ENCODE data around the gene RASSF5.

RASSF5 gene

DNA sequence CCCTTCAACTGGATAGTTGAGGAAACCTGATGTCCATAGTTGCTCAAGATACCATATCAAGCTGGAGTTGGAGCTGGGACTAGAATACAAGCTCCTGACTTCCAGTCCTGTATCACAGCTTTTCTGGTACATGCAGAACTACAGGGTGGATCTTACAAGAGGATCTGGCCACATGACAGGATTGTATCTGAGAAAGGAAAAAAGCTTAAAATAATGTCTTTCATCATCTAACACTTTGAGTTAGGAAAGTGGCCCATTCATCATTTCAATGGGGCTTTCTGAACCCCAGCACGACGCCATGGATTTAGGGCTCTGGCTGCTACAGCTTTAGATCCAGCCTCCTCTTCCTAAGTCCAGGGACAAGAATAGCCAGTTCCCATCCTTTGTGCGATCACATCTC lies 46.9 kb downstream of the RASSF5 start:
- no peak for DNase-seq

DNA sequence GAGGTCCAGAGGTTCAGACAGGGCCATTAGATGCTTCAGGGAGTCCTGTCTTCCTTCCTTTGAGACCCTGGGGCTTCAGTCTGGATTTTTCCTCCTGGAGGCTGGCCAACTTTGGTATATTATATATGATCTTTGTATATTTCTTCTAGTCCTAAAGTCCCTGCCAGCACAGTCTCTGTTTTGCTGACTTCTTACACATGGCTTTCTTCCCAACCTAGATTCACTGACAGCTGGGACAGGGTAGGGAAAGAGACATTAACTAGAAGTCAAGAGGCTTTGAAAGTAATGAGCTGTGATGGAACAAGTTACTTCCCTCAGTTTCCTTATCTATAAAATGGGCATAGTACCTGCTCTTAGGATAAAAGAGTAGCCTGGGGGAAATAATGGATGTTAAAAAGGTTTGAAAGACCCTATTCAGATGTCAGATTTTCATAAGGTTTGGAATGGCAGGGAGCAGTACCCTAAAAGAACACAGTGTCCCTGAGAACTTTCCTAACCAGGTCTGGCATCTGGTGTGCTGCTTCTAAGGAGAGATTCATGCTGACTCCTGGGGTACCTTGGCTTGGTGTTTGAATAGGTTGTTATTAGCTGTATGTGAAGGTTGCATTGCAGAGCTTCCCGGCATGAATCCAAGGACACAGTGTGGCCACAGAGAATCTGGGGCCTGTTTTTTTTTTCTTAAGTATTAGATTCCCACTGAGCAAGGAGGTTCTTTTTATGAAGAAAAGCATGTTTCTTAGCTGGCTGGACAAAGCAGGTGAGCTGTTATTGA lies 47.6 kb downstream of the RASSF5 start:
- DNase-seq, result no peak

DNA sequence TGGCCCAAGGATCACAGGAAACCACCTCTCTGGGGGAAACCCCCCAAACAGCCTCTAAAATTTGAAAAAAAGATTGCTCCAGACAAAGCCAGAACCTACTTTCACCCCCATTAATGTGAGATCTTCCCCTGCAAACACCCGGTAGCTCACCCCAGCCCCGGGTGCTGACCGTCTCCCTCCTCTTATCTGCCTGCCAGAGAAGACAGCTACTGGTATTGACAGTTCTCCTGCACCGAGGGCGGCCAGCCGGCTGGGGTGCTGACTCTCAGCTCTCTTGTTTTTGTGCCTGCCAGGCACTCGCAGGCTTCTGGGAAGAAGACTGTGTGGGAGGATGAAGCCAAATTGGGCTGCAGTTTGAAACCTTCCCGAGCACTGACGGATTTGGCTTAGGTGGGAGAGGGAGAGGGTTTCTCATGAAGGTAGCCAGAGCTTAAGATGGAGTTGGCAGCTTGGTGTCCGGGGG lies 48.2 kb downstream of the RASSF5 start:
- peak; percentile 11 for DNase-seq

DNA sequence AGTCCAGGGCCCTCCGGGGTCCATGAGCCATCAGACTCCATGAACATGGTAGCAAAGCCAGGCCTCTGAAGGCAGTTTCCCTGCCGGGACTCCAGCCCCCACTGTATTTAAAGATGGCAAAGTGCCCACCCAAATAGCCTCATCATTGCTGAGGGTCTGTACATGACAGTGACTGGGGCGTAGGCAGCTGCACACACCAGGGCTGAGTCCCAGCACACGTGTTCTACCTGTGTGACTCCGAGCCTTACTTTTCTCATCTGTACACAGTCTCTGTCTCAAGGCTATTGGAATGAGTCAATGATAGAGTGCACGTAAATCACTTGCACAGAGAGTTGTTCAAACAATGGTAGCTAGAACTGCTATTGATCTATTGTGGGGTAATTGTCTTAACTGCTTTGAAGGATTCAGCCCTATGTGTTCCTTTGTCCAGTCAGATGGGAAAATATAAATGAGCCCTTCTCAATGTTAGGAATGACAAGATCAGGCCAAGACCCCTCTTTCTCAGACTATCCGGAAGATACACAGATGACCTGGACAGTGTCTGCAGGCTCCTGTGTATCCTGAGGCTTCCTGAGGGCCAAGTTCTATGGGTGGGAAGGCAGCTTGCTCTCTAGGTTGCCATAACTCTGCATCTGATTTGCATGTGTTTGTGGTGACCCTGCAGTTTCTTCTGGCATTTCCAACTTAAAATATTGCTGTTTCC lies 48.9 kb downstream of the RASSF5 start:
- DNase-seq, result no peak

DNA sequence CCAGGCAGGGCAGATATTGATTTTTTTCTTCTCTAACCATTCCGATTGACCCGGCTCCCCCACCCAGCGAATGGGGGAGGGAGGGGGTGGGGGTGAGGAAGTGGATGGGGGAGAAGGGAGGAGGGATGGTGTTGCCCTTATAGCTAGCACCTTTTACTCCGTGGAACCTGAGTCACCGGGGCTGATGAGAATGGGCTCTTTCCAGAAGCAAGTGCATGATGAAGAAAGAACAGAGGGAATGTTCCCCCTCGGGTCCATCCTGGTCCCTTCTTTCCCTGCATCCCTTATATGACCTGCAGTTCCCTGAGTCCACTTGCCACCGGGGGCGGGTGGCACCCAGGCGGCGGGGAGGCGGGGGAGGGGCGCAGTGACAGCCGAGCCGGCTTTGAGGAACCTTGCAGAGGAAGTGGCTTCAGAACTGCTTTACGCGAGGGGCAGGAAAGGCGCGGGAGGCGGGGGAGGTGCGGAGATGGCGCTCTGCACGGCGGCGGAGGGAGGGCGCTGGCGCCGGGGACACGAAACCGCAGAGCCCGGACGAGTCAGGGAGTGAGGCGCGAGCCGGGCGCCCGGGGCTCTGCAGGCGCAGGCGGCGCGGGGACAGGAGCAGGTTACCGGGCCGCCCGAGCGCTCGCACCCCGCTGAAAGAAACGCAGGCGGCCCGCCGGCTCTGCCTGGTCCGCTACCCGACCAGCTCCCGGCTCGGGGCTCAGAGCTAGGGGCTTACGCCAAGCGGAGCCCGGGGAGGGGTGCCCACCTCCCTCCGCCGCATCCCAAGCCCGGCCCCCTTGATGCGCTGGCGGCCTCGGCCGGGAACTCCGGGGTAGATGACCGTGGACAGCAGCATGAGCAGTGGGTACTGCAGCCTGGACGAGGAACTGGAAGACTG lies 49.7 kb downstream of the RASSF5 start:
- DNase-seq, result peak; percentile 15

DNA sequence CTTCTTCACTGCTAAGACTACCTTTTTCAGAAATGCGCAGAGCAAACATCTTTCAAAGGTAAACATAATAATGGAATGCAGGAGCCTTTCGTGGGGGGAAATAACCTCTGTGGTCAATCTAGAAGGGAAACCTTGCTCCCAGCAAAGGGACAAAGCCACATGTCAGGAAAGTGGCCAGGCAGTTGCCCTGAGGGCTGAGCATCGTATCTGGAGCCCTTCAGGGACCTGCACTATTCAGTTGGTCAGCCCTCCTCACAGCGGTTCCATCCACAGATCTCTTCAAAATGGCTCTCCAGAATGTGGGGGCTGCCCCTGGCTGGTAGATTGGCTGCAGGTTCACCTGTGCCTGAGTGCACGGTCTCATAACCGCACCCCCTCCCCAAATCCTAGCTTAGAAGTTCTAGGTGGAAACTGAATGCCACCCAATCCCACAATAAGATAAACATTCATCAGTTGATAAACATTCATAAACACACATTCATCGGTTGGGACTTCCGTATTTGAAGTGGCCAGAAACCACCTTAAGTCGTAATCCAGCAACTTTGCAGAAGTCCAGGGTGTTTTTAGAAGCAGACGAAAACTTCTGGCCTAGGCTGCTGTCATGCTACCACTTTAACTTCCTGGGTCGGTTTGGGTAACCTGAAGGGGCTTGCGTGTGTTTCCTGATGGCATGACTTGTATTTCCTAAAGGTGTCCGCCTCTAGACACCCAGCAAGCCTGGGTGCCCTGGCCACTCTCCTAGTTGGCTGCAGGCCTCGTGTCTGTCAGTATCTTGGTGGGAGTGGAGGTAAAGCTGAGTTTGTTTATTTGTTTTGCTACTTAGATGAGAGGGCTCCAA lies 50.5 kb downstream of the RASSF5 start:
- no peak for DNase-seq

DNA sequence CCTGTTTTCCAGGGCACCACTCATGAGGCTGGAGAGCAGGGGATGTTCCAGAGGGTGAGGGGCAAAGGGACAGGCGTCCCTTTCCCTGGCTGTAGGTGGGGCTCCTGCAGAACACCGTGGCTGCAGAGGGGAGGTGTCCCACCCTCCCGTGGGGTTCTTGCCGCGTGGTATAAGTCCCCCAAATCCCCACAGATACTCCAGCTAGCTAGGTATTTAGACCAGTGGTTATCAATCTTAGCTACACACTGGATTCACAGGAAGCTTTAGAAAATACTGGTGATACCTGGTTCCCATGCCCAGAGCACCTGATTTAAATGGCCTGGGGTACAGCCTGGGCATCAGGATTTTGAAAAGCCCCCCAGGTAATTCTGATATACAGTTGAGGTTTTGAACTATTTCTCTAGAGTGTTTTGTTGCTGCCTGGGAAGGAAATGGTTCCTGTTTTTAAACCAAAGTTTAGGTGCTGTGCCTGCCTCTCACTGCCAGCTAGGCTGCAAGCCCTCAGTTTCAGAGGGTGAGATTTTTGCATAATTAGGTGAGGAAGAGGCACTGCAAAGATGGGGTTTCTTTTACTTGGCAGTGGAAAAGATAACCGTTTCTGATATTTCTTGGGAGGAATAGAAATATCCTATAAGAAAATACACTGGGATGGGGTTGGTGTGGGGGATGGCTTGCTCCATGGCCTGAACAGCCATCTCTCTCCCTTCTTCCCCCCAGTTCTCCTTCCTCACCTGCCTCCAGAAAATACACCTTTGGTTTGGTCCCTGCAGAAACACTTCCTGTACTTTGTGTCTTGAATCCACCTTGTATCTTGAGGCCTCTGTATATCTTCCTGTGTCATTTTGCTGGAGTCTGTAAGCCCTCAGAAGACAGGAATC lies 51.7 kb downstream of the RASSF5 start:
- DNase-seq, result no peak

DNA sequence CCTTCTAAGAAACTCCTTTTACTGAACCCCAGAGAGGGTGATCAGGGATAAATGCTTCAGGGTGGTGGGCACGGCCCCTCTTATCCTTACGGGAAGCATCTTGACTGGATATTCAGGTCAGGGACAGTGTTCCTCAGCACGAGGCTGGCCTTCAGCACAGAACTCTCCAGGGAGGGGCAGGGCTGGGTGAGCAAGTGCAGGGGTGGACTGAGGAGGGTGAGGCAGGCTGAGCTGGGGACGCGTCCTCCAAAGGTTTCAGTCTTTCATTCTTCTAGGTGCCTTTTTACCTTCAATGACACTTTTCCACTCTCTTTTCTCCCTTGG lies 52.3 kb downstream of the RASSF5 start:
- no peak for DNase-seq

DNA sequence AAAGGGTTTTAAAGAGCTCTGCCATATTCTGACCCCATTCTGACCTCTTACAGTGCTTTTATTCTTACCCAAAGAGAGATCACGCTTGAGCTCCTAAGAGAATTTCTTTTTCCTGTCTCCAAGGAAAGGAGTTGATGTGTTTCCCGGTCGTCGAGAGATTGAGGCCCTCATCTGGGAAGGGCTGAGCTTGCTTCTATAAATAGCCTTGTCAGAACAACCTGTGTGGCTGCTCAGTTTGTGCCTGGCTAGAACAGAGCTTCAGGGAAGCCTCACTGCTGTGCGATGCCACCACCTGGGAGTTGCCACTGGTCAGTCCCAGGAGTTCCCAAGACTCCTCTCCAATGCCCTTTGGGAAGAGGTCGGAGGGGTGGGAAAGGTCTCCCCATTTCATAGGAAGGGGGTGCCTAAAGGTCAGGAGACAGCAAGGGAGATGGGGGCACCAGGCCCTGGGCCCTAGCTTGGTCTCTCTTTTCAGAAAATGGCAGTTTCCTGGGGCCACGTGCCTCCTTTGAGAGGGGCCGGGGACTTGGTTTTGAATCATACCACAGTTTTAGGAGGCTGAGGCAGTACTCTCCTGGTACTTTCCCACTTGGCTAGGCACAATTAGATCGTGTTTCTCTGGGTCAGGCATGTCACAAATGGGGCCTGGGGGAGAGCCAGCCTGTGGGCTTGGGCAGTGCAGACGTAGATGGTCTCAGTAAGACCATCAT lies 52.8 kb downstream of the RASSF5 start:
- no peak for DNase-seq

DNA sequence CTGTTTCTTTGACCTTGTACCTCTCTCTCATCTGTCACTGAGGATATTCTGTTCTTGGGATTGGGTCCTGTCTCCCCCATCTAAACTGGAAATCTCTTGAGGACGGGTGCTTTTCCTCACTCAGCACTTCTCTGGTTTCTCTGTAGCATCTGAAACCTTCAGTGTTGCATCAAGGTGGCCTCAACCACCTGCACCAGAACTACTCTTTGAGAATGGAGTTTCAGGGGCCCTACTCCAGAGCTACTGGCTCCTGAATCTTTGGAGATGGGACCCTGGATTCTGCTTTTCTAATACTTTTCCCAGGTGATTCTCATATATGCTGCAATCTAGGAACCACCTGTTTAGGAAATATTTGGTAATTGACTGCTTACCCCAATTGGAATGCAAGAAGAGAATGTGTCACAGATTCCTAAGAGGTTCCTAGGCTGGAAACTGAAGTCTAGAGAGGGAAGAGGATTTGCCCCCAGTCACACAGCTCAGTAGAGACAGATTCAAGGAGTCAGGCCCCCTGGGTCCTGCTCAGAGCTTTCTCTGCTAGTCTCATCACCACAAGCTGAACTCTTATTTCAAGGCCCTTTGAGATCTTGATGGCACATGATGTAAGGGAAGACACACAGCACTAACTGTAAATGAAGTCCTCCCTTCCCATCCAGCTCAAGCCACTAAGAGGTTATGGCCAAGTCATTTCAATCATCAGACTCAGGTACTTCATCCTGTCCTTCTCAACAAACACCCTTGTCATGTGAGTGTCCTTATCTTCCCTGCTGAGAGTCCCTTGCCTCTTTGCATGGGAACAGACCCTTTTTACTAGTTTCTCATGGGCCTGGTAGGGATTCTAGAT lies 56.3 kb downstream of the RASSF5 start:
- no peak for DNase-seq

DNA sequence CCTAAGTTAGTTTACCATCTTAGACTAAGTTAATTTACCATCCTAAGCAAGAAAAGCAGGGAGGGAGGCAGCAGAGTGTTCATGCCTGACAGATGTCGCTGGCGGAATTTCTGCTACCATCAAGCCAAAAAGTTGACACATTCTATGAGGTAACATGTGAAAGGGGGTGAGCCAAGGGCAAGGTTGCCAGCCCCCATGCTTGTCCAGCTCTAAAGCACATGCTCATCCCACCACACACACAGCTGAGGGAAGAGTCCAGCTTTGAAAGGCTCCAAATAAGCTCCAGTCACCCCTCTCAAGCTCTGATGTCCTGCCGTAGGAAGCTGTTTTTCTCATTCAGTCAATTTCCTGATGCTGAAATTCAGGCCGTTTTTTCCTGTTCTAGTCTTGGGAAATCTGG lies 58.7 kb downstream of the RASSF5 start:
- no peak for DNase-seq

DNA sequence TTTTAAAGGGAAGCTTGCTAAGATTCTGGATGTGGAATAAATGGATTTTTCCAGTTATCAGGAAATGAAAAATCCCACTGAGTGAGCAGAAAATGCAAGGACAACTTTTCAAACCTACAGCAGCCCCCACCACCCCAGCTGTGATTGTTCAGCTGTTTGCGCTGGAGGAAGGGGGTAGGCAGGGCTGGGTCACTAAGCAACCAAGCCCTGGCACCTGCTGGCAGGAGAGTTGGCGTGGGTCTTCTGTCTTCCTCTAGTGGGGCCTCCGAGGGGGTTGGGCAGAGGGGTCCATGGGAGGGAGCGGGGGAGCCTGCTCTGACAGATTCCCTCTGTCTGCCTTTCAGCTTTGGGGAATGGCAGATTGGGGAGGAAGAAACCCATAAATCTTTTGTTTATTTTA lies 59.7 kb downstream of the RASSF5 start:
- no peak for DNase-seq

DNA sequence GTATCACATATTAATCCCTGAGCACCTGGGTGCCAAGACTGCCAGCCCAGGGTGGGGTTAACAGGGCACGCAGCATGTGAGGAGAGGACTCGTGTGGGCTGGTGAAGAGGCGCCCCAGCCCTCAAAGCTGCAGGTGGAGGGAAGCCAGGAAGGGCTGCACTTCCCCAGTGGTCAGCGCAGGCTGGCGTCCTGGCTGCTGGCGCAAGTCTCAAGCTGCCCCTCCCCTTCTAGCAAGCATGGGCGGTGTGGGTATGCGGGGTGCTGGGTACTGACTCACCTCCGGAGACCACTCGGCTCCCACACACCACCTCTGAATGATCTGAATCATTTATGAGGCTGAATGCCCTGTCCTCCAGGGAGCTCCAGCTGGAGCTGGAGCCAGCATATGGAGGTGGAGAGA lies 60.9 kb downstream of the RASSF5 start:
- no peak for DNase-seq

DNA sequence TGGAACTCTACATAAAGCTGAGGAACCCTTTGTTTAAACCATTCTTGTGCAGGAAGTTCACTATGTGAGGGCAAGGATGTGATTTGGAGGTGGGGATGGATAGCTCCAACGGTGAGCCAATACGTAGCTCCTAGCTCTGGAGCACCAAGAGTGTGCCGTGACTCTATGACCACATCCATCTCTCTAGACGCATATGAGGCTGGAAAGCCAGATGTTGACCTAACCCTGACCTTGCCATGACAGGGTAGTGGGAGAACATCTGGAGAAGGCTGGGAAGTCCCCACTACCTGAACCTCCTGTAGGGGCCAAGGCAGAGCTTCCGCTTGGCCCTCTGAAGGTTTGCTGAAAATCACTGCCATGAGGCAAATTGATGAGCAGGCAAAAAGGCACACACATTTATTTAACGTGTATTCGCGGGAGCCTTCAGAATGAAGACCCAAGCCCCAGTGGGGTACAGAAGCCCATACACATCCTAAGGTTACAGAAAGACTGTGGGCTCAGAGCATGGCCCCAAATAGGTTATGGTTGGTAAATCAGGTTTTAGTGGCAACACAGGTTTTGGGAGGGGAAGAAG lies 61.5 kb downstream of the RASSF5 start:
- DNase-seq, result no peak

DNA sequence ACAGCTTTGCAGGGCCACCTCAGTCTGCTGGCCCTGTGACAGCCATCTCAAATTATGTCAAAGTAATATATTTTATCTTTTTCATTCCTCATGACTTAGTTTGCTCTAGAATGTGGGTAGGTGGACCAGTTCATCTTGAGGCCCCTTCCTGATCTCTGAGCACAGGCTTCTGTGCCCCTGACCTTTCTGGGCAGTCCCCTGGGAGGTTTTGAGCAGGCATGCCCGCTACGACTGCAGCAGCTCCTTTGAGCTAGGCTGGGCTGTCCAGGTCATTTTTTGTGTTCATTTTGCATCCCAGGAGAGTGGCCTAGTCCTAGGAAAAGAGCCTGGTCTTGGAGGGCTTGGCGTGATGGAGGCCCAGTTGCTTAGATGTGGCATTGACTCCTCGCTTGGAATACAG lies 62.2 kb downstream of the RASSF5 start:
- no peak for DNase-seq

DNA sequence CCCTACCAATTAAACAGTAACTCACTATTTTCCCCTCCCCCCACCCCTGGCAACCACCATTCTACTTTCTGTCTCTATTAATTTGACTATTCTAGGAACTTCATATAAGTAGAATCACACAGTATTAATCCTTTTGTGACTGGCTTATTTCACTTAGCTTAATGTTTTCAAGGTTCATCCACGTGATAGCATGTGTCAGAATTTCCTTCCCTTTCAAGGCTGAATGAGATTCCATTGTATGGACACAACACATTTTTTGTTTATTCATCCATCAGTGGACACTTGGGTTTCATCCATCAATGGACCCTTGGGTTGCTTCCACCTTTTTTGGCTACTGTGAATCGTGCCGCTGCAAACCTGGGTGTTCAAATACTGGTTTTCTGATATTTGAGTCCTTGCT lies 63.2 kb downstream of the RASSF5 start:
- DNase-seq, result no peak

DNA sequence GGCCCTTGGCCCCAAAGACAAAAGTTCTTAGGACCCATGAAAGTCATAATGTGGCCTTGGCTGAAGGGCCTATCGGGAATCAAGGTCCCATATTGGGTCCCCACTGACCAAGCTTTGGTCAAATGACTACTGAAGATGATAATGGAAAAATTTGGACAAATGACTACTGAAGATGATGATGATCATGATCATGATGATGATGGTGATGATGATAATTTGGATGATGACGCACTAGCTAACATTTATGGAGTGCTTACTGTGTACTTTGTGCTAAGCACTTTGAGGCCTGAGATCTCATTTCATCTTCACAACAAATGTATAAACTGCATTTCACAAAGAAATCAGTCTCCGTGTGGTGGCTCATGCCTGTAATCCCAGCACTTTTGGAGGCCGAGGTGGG lies 65.5 kb downstream of the RASSF5 start:
- no peak for DNase-seq

DNA sequence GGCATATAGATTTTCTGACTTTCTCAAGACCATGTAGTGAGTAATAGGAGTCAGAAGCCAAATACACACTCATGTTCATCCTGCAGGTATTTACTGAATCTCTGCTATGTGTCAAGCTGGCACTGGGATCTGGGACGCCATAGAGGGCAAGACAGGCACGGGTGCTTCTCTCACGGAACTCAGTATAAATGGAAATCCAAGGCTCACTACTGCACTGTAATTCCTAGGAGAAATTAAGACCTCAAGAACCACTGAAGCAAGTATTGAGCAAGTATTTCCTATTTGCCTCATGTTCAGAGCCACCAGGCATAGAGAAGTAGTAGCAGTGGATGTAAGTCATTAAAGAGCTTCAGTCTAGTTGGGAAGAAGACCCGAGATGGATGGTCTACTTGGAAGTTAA lies 66.0 kb downstream of the RASSF5 start:
- no peak for DNase-seq

DNA sequence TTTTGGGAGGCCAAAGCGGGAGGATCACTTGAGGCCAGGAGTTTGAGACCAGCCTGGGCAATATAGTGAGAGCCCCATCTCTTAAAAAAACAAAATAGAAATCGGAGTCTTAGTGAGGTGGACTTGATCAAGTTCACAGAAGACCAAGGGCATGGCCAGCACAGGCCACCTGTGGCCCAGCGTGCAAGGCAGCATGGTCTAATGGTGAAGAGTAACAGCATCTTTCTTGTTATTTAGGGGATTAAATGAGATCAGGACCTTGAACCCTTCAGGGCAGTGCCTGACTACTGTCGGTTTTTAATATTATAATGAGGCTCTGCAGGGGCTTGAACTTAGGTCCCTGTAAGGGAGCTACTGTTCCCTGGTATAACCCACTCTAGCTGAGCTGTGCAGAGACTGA lies 66.4 kb downstream of the RASSF5 start:
- no peak for DNase-seq
